Measurements from ENCODE around the gene MND1. TPM values are rescaled to one million over a fixed set of nuclear protein-coding genes. Genes with fewer than 3 reads are reported as not detected.

The MND1 gene
- total RNA-seq, 1 donor from 2014 or later, result 74.6 TPM

GRCh38 chr4:153420361-153420760 is 75.9 kb downstream of the MND1 start:
- H3K4me3 Mint-ChIP-seq, result no peak overlapping the region
- DNase-seq (ENCODE audit: low spot score), result no peak
- Histone ChIP-seq H3K4me1 (peaks cover 7% of the 10 kb centered on the region), H3K36me3 (no peaks in the 10 kb centered on the region), H3K4me3 (no peak overlapping the region), H3K9ac (no peak overlapping the region), H3K79me2 (ENCODE audit: low read depth) (no peaks in the 10 kb centered on the region), H3F3A (ENCODE audit: low read depth) (peaks cover 5% of the 10 kb centered on the region), H3K4me2 (no peak overlapping the region), H3K9me3 (ENCODE audit: low read depth) (no peaks in the 10 kb centered on the region), H3K27ac (no peak overlapping the region), H3K27me3 (no peaks in the 10 kb centered on the region), H4K20me1 (ENCODE audit: low read depth) (no peaks in the 10 kb centered on the region), H2AFZ (replicated peaks) (no peak overlapping the region)
- peaks cover 2% of the 10 kb centered on the region for H3K27me3 Mint-ChIP-seq (ENCODE audit: insufficient read depth, low read depth)
- H3K9me3 Mint-ChIP-seq, result no peaks in the 10 kb centered on the region
- H3K4me1 Mint-ChIP-seq, result peaks cover 13% of the 10 kb centered on the region
- peaks cover 5% of the 10 kb centered on the region for H3K36me3 Mint-ChIP-seq
- H3K27ac Mint-ChIP-seq, result no peak overlapping the region
- no peak for TF ChIP-seq EZH2phosphoT487 (IDR thresholded peaks at IDR 0.05)
- TF ChIP-seq EZH2 (IDR thresholded peaks at IDR 0.05), result no peak
- no peak for TF ChIP-seq CTCF (IDR thresholded peaks at IDR 0.05)

GRCh38 chr4:153421941-153422340 is 77.5 kb downstream of the MND1 start:
- no peaks in the 10 kb centered on the region for H4K20me1 ChIP-seq (ENCODE audit: low read depth)
- peaks cover 7% of the 10 kb centered on the region for H3K4me1 ChIP-seq
- H3K36me3 ChIP-seq, result no peaks in the 10 kb centered on the region
- peaks cover 2% of the 10 kb centered on the region for H3K27me3 Mint-ChIP-seq (ENCODE audit: insufficient read depth, low read depth)
- H2AFZ ChIP-seq (replicated peaks), result no peak overlapping the region
- no peak for DNase-seq (ENCODE audit: low spot score)
- peaks cover 5% of the 10 kb centered on the region for H3F3A ChIP-seq (ENCODE audit: low read depth)
- no peaks in the 10 kb centered on the region for H3K9me3 Mint-ChIP-seq
- TF ChIP-seq EZH2 (IDR thresholded peaks at IDR 0.05), result no peak
- no peak for TF ChIP-seq CTCF (IDR thresholded peaks at IDR 0.05)
- TF ChIP-seq EZH2phosphoT487 (IDR thresholded peaks at IDR 0.05), result no peak
- no peak overlapping the region for H3K27ac ChIP-seq
- no peaks in the 10 kb centered on the region for H3K9me3 ChIP-seq (ENCODE audit: low read depth)
- no peaks in the 10 kb centered on the region for H3K79me2 ChIP-seq (ENCODE audit: low read depth)
- H3K27me3 ChIP-seq, result no peaks in the 10 kb centered on the region
- H3K4me1 Mint-ChIP-seq, result peaks cover 13% of the 10 kb centered on the region
- H3K27ac Mint-ChIP-seq, result no peak overlapping the region
- H3K4me3 Mint-ChIP-seq, result no peak overlapping the region
- no peak overlapping the region for H3K4me3 ChIP-seq
- H3K4me2 ChIP-seq, result no peak overlapping the region
- H3K36me3 Mint-ChIP-seq, result no peaks in the 10 kb centered on the region
- no peak overlapping the region for H3K9ac ChIP-seq

- Histone ChIP-seq H3K36me3 (no peaks in the 10 kb centered on the region), H4K20me1 (ENCODE audit: low read depth) (no peaks in the 10 kb centered on the region), H3K4me2 (no peak overlapping the region), H3K4me3 (no peak overlapping the region), H2AFZ (replicated peaks) (no peak overlapping the region), H3K4me1 (no peaks in the 10 kb centered on the region), H3K27me3 (no peaks in the 10 kb centered on the region), H3K27ac (no peak overlapping the region), H3K79me2 (ENCODE audit: low read depth) (no peaks in the 10 kb centered on the region), H3F3A (ENCODE audit: low read depth) (no peaks in the 10 kb centered on the region), H3K9me3 (ENCODE audit: low read depth) (no peaks in the 10 kb centered on the region), H3K9ac (no peak overlapping the region)
- Mint-ChIP-seq H3K27ac (no peak overlapping the region), H3K9me3 (no peaks in the 10 kb centered on the region), H3K4me3 (no peak overlapping the region), H3K36me3 (no peaks in the 10 kb centered on the region), H3K27me3 (ENCODE audit: insufficient read depth, low read depth) (peaks cover 7% of the 10 kb centered on the region), H3K4me1 (peaks cover 15% of the 10 kb centered on the region)
- TF ChIP-seq EZH2 (IDR thresholded peaks at IDR 0.05), result no peak
- TF ChIP-seq EZH2phosphoT487 (IDR thresholded peaks at IDR 0.05), result no peak
- no peak for TF ChIP-seq CTCF (IDR thresholded peaks at IDR 0.05)
- no peak for DNase-seq (ENCODE audit: low spot score)
These were observed 81.9 kb downstream of the MND1 start for GRCh38 chr4:153426207-153426885.

Measured in neural progenitor cell (in vitro differentiated cells).